Stimulated activated CD8-positive, alpha-beta memory T cell treated with anti-CD3 and anti-CD28 coated beads, Interleukin-7, amount 100 ng/mL, for 24 hours (primary cell): ENCODE data around the gene CAB39.

Experiments used
- DNase-seq: peaks from one replicate; pipeline ENCODE4 v3.0.0-alpha.2; 2020; ENCODE audit warnings: low read depth

CAB39 gene

GRCh38 chr2:230863442-230864121 lies 150.9 kb downstream of the CAB39 start:
- no peak for DNase-seq

DNA sequence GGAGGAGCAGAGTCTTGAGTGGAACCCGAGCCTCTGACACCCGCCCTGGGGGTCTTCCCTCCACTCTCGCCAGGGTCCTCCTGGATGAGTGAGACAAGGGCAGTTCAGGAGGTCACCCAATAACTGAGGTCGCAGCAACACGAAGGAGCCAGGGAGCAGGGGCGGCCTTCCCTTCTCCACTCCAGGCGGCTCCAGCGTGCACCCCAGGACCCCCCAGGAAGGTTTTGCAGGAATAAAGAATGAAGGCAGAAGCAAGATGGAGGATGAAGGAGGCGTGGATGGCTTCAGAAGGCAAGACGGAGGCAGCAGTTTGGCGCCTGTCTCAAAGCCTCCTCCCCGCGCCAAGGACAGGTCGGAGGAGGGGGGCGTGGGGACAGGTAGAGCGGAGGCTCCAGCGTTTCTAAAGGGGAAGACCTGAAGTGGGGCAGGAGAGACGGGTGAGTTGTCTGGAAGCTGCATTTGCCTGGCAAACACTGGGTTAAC lies 151.5 kb downstream of the CAB39 start:
- no peak for DNase-seq

DNA sequence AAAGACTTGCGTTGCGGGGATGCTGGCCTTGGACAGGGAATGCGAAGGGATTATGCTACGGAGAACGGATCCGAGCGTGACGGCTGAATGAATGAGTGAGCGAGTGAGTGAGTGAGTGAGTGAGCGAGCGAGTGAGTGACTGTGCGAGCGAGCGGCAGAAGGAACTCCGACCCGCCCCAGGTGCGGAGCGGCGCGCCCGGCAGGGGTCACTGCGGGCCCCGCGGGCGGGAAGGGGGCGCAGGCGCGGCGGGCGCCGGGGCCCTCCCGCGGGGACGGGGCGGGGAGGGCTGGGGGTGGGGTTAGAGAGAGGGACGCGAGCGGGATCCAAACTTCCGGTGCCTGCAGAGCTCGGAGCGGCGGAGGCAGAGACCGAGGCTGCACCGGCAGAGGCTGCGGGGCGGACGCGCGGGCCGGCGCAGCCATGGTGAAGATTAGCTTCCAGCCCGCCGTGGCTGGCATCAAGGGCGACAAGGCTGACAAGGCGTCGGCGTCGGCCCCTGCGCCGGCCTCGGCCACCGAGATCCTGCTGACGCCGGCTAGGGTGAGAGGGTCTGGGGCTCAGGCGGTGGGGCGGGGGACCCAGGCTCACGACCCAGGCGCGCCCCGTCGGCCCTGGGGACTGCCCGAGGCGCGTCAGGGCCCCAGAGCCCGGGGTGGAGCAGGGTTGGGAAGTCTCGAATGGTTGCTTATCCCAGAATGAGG lies 152.1 kb downstream of the CAB39 start, which contains the start of gene ITM2C:
TSS of gene ITM2C (plus strand) at position 338 of the 702 bp plus-strand sequence. CDS start at position 422, 84 bp downstream.
- DNase-seq, result peak; percentile 51

GRCh38 chr2:230865307-230865765 lies 152.7 kb downstream of the CAB39 start:
- no peak for DNase-seq

DNA sequence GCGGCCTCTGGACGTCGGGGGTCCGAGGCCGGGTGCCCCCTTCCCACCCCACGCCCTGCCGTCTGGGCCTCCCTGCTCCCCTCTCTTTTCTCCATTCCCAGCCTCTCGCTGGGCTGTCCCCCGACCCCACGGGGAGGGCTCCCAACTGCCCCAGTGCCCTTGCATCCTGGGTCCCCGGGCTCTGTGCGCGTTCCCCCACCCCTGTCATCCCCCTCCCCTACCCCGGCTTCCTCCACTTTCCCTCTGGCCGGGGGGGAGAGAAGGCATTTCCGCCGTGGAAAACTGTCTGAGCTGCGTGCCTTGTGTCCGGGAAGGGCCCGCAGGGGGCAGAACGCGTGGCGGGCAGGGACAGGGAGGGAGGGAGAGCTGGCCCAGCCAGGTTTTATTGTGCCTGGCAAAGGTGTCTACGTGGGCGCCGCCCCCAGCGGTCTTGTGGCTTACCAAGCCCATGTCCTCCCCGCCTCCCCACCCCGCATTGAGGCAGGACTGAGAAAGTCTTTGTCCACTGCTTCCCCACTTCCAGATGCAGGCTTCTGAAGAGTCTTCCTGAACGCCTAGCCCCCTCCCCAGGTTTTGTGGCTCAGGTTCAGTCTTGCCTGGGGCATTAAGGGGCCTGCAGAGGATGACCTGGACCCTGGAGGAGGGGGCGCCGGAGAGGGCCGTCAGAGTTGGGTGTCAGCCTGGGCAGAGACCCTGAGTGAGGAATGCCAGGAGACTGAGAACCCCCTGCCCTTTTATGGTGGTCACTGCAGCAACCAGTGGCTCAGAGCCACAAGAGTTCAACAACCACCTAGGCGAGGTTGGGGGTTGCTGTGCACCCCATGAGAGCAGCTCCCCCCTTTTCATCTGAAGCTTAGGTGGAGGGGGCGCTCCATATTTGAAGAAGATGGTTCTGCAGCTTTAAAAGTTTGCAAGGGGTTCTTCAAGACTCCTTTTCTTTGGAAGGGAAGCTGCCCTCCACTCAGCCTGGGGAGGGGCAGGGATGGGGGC lies 153.4 kb downstream of the CAB39 start:
- no peak for DNase-seq

DNA sequence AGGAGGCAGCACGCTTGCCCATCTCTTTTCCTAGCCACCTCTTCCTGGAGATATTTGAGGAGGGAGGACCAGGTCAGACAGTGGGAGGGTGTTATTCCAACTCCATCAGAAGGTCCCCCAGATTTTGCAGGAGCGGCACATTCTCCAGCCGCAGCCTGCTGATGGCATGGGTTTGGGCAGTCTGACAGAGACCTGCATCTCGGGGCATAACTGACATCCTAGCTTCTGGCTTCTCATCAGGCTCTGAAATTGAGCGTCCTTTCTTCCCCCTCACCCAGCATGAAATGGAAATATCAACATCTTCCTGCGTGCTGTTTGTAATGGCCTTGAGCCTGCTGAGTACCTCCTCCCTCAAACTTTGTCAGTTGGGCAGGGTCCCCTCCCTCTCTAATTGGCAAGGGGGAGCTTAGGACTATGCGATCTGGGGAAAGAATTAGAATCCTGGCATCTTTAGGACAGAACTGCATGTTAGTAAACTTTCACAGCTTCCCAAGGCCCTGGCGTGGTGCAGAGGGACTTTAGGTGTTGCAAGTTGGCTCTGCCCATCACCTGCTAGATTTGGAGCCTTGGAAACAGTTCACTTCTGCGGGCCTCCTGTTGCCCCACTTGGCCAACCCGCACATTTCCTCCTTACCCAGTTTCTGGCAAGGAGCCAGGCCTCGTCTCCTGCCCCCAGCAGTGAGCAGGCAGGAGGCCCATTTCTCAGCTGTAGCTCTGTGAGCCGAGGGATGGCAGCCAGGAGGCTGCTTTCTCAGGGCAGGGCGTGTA lies 154.3 kb downstream of the CAB39 start:
- DNase-seq, result no peak

GRCh38 chr2:230868161-230868946 lies 155.7 kb downstream of the CAB39 start:
- no peak for DNase-seq

GRCh38 chr2:230868947-230869913 lies 156.6 kb downstream of the CAB39 start:
- DNase-seq, result no peak

DNA sequence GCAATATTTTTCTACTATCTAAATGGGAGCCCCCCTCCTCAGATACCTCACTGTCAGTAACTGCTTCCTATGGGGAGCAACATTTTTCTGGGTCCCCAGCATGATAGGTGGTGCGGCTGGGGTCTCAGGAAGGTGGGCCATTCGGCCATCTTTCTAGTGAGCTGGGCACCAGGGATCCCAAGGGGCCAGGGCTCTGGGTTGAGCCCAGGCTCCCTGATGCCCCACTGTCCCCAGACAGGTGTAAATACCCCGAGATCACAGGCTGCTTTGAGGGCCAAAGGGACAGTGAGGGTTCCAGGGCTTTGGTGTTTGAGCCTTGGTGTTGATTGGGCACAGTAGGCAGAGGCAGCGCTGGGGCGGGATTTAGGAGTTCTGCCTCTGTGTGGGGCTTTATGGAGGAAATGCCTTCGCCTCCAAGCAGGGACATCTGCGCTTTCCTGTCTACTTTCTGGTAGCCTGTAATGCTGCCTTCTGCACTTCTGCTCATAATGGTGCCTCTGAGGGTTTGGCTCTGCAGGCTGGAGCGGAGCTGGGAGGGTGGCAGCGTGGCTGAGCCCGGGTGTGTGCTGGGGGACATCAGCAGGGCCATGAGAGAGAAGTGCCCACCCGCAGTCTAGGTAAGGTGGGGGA lies 157.4 kb downstream of the CAB39 start:
- DNase-seq, result no peak
